ENCODE data around the gene PLXNA4.

GRCh38 chr7:132400561-132401142 is 175.6 kb downstream of the PLXNA4 start:
- TF ChIP-seq GATA3 (IDR thresholded peaks at IDR 0.05; ENCODE audit: low read depth, low read length) (no peak), GATA2 (IDR thresholded peaks at IDR 0.05; ENCODE audit: low read depth, low read length) (no peak)

All from SH-SY5Y (cell line).